ENCODE measurements around the gene TNFAIP8.
"Not testable (repeated sequence)": the region's sequence is repeated elsewhere in the genome, so short reads cannot be mapped to it uniquely, and the experiment has no call there.

TNFAIP8 gene

DNA sequence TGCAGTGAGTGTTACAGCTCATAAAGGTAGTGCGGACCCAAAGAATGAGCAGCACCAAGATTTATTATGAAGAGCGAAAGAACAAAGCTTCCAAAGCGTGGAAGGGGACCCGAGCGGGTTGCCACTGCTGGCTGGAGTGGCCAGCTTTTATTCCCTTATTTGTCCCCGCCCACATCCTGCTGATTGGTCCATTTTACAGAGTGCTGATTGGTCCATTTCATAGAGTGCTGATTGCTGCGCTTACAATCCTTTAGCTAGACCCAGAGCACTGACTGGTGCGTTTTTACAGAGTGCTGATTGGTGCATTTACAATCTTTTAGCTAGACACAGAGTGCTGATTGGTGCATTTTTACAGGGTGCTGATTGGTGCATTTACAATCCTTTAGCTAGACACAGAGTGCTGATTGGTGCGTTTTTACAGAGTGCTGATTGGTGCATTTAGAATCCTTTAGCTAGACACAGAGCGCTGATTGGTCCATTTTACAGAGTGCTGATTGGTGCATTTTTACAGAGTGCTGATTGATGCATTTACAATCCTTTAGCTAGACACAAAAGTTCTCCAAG is 76.9 kb downstream of the TNFAIP8 start:
- DNase-seq: not testable (repeated sequence)

DNA sequence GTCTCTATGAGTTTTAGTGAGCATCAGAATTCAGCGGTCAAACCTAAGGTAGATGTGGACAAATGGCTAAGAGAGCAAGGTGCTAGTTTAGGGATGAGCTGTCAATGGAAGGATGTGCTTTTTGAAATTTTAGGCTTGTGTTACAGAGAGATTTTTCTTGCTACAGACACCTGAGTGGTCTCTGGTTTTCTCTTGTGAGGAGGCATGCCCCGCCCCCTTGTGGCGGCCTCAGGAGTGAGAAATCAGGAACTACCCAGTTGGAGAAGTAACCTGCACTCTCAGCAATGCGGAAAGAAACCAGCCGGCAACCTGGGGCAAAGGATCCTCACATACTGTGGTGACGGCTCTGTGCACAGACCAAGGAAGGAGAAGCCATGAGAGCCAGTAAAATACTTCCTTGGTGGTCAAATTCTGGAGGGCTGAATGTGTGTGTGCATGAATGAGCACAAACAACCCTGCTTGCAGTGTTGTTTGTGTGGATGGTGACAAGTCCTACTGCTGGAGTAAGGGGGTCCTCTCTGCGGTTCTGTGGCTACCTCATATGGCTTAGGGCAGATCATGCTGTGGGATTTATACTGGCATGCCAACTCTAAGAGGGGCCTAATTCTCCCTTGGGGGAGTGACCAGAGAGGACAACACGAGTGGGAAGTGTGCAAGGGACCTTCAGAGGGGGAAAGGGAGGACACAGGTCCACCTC is 79.8 kb downstream of the TNFAIP8 start:
- DNase-seq: peak; percentile 73

DNA sequence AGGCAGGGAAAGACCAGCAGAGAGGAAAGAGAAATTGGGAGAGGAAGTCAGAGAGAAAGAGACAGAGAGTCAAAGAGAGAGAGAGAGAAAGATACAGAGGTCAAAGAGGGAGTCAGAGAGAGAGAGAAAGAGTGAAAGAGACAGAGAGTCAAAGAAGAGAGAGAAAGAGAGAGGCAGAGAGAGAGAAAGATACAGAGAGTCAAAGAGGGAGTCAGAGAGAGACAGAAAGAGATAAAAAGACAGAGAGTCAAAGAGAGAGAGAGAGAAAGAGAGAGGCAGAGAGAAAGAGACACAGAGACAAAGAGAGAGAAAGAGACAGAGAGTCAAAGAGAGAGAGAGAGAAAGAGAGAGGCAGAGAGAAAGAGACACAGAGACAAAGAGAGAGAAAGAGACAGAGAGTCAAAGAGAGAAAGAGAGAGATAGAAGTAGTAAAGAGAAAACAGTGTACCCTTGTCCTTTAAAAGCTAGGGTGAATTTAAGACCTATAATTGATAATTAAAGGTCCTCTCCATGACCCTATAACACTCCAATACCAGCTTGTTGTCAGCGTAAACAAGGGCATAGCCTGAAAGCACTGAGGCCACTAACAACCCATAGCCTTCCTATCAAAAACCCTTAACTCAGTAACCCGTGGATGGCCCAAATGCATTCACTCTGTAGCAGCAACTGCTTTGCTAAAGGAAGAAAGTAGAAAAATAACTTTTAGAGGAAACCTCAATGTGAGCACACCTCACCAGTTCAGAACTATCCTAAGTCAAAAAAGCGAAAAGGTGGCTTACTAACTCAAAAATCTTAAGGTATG is 82.2 kb downstream of the TNFAIP8 start:
- not testable (repeated sequence) for DNase-seq

DNA sequence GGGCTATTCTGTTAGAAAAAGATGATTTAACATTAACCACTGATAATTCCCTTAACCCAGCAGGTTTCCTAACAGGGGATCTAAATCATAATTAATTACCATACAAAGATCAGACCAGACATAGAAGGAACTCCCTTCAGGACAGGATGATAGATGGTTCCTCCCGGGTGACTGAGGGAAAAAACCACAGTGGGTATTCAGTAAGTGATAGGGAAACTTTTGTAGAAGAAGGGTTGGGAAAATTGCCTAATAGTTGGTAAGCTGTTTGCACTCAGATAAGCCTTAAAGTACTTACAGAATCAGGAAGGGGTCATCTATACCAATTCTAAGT is 82.7 kb downstream of the TNFAIP8 start:
- peak; percentile 71 for DNase-seq

DNA sequence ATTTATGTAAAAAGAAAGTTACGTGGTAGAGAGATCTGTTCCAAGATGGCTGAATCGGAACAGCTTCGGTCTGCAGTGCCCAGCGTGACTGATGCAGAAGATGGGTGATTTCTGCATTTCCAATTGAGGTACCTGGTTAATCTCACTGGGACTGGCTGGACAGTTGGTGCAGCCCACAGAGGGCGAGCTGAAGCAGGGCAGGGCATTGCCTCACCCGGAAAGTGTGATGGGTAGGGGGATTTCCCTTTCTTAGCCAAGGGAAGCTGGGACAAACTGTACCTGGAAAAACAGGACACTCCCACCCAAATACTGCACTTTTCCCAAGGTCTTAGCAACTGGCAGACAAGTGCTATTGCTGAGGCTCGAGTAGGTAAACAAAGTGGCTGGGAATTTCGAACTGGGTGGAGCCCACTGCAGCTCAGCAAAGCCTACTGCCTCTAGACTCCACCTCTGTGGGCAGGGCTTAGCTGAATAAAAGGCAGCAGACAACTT is 83.4 kb downstream of the TNFAIP8 start:
- DNase-seq: no peak

DNA sequence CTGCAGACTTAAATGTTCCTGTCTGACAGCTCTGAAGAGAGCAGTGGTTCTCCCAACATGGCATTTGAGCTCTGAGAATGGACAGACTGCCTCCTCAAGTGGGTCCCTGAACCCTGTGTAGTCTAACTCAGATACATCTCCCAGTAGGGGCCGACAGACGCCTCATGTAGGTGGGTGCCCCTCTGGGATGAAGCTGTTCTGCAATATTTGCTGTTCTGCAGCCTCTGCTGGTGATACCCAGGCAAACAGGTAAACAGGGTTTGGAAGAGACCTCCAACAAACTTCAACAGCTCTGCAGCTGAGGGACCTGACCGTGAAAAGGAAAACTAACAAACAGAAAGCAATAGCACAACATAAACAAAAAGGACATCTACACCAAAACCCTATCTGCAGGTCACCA is 83.8 kb downstream of the TNFAIP8 start:
- not testable (repeated sequence) for DNase-seq

DNA sequence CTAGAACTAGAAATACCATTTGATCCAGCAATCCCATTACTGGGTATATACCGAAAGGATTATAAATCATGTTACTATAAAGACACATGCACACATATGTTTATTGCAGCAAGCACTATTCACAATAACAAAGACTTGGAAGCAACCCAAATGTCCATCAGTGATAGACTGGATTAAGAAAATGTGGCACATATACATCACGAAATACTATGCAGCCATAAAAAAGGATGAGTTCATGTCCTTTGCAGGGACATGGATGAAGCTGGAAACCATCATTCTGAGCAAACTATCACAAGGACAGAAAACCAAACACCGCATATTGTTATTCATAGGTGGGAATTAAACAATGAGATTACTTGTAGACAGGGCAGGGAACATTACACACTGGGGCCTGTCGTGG is 88.8 kb downstream of the TNFAIP8 start:
- DNase-seq: not testable (repeated sequence)

DNA sequence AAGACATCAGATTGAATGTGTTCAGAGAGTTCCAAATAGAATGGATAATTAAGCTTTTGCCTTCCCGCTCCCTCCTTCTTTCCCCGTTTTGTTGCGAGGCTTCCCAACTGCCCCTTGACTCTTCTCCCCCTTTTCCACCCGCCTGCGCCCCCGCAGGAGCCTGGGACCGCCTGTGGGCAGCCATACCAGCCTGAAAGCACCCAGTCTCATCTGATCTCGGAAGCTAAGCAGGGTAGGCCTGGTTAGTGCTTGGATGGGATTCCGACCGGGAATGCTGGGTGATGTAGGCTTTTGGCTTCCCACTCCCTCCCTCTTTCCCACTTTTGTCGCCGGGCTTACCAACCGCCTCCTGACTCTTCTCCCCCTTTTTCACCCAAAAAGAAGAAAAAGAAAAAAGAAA is 89.7 kb downstream of the TNFAIP8 start:
- no peak for DNase-seq
